GM12878 (cell line): ENCODE measurements around the gene ARHGAP27. TPM values are rescaled to one million over a fixed set of nuclear protein-coding genes. Genes with fewer than 3 reads are reported as not detected.
"Not testable (repeated sequence)": the region's sequence is repeated elsewhere in the genome, so short reads cannot be mapped to it uniquely, and the experiment has no call there.

ENCODE experiments used
- ATAC-seq: fragments of 200-7000 bp; cut with Tn5 transposase; 3 replicates; pipeline ENCODE4 v1.9.1; 2020; ENCODE audit warnings: mild to moderate bottlenecking, moderate library complexity
- Bru-seq: library from RNA; stranded (reverse); fragments of 400-500 nt; gene quantifications from one replicate; lab custom pipeline; 2021; lab: Mats Ljungman, UMichigan
- BruChase-seq, 2 experiments: library from RNA; stranded (reverse); fragments of 400-500 nt; gene quantifications; one replicate each; lab custom pipeline; 2021; lab: Mats Ljungman, UMichigan
- BruUV-seq: library from RNA; stranded (reverse); fragments of 400-500 nt; replicated peaks from 2 replicates; lab custom pipeline; 2021; lab: Mats Ljungman, UMichigan
- CTCF ChIA-PET: fragments of 300-600 bp; sonication (Branson Sonifier 250); formaldehyde crosslinking; extraction: SDS; loops from one replicate; lab custom pipeline; 2021; ENCODE audit warnings: inconsistent platforms; lab: Yijun Ruan, JAX
- POLR2A ChIA-PET: fragments of 350-600 bp; formaldehyde crosslinking; extraction: SDS; loops from one replicate; lab custom pipeline; 2021; ENCODE audit warnings: inconsistent platforms; lab: Charles Lee
- RAD21 ChIA-PET: fragments of 300-600 bp; sonication (Branson Sonifier 250); formaldehyde crosslinking; loops from one replicate; lab custom pipeline; 2023; ENCODE audit warnings: antibody characterized with exemption; ENCODE audit not compliant: unreplicated experiment; lab: Charles Lee
- SMC1A ChIA-PET: fragments of 300-600 bp; sonication (Branson Sonifier 250); formaldehyde crosslinking; loops from one replicate; lab custom pipeline; 2023; ENCODE audit not compliant: unreplicated experiment, uncharacterized antibody; lab: Charles Lee
- DNase-seq: peaks from one replicate; pipeline ENCODE4 v3.0.0-alpha.2; 2011; ENCODE audit warnings: low read depth, low spot score
- FAIRE-seq: peaks from 3 replicates; lab custom pipeline; 2011; peaks lifted over from hg19 to GRCh38; lab: Jason Lieb, UNC
- H2AFZ ChIP-seq: 2 replicates; pipeline ENCODE4 v1.6.0; 2011; ENCODE audit warnings: low read depth, low read length, control low read depth; ENCODE audit not compliant: control insufficient read depth
- H3K27ac ChIP-seq: 2 replicates; pipeline ENCODE4 v1.5.1; 2011; ENCODE audit warnings: control low read depth; ENCODE audit not compliant: control insufficient read depth, insufficient read depth
- H3K27me3 ChIP-seq, 2 experiments: replicated peaks in 1 of 2; 2 replicates each; pipeline versions ENCODE4 v1.6.0 to v1.6.1; 2011; ENCODE audit warnings: low read length in 1 of 2; ENCODE audit not compliant: control insufficient read depth in 2 of 2, insufficient read depth in 2 of 2
- H3K36me3 ChIP-seq, 2 experiments: 2 replicates each; pipeline ENCODE4 v1.5.1; 2011; ENCODE audit warnings: low read length in 1 of 2; ENCODE audit not compliant: control insufficient read depth in 2 of 2, insufficient read depth in 2 of 2
- H3K4me1 ChIP-seq: 2 replicates; pipeline ENCODE4 v1.6.1; 2011; ENCODE audit warnings: mild to moderate bottlenecking, low read length, moderate library complexity, mixed read lengths; ENCODE audit not compliant: control insufficient read depth, insufficient read depth
- H3K4me2 ChIP-seq: 2 replicates; pipeline ENCODE4 v1.6.0; 2011; ENCODE audit warnings: control low read depth; ENCODE audit not compliant: control insufficient read depth, insufficient read depth
- H3K4me3 ChIP-seq: fragments of 200-600 bp; sonication (generic); 2 replicates; pipeline ENCODE4 v1.5.1; 2016
- H3K79me2 ChIP-seq: 2 replicates; pipeline ENCODE4 v1.6.0; 2011; ENCODE audit warnings: low read length; ENCODE audit not compliant: control insufficient read depth, insufficient read depth
- H3K9ac ChIP-seq: 2 replicates; pipeline ENCODE4 v1.8.0; 2011; ENCODE audit warnings: low read length, control low read depth, mixed read lengths; ENCODE audit not compliant: control insufficient read depth, insufficient read depth
- H3K9me3 ChIP-seq: replicated peaks from 3 replicates; pipeline ENCODE4 v1.5.1; 2011; ENCODE audit warnings: mild to moderate bottlenecking, low read length; ENCODE audit not compliant: control insufficient read depth, insufficient read depth
- H4K20me1 ChIP-seq: 2 replicates; pipeline ENCODE4 v1.6.0; 2011; ENCODE audit not compliant: control insufficient read depth, insufficient read depth
- RUNX3 ChIP-seq: IDR thresholded peaks from 2 replicates; pipeline ENCODE4 v1.6.1; 2012; ENCODE audit warnings: low read length, inconsistent platforms
- ZNF687 ChIP-seq: fragments of 450-650 bp; IDR thresholded peaks from 2 replicates; pipeline ENCODE4 v1.6.1; 2017; ENCODE audit warnings: mild to moderate bottlenecking, moderate library complexity
- WGBS: methylation state at CpG from one replicate; pipeline ENCODE4 v1.1.6; 2016; ENCODE audit warnings: low lambda C conversion rate; ENCODE audit not compliant: insufficient replicate concordance, insufficient coverage; ENCODE audit errors: missing lambda C conversion rate; 5-methylcytosine and 5-hydroxymethylcytosine counted together
- in situ Hi-C: fragments of 300-500 bp; cut with MboI; formaldehyde crosslinking; loops from 9 replicates; pipeline ENCODE4 v1.14.3; 2018; ENCODE audit warnings: mixed read lengths
- intact Hi-C: fragments of 100-400 bp; cut with micrococcal nuclease; formaldehyde crosslinking; loops from one replicate; pipeline ENCODE4 v1.14.2; 2022; ENCODE audit not compliant: unreplicated experiment
- long read RNA-seq, 2 experiments: library from polyadenylated mRNA; unstranded; transcript quantifications; one replicate each; pipeline ENCODE4 v2.0.0, GENCODE V29; 2019 to 2020
- polyA minus RNA-seq, 3 experiments: library from RNA; depleted of rRNA, polyadenylated mRNA; stranded (reverse); fragments of >200 nt; gene quantifications; 2 replicates each; pipeline ENCODE4 v1.2.3, GENCODE V29; 2011
- polyA plus RNA-seq, 11 experiments: library from polyadenylated mRNA; depleted of rRNA in 4 of 11; unstranded in 6 of 11; stranded (reverse) in 5 of 11; fragments of >200 nt; fragmentation: Nextera tagmentation in 4 of 11; fragmentation: Illumina TruSeq in 1 of 11; extraction: Ambion mirVana in 4 of 11; extraction: Trizol in 1 of 11; gene quantifications; 1 replicate in 1 of 11; 2 replicates in 10 of 11; pipeline versions ENCODE4 v1.2.1 to v1.2.3, GENCODE V29; 2011 to 2016; ENCODE audit warnings: inconsistent platforms in 2 of 11, missing spikeins in 2 of 11, low read depth in 1 of 11
- total RNA-seq, 4 experiments: library from RNA; depleted of rRNA in 3 of 4; stranded (reverse); fragments of >200 nt in 3 of 4; fragmentation: Illumina TruSeq in 1 of 4; extraction: Trizol in 1 of 4; gene quantifications; 2 replicates each; pipeline versions ENCODE4 v1.2.1 to v1.2.3, GENCODE V29; 2013 to 2021

ARHGAP27 gene
- 67.6 and 70.0 TPM in 2 replicates for total RNA-seq (2013; cell fraction: nucleolus; rRNA removed)
- total RNA-seq (2014; rRNA removed) (28.7 and 30.3 TPM in 2 replicates), total RNA-seq (2014; rRNA removed; fragmentation: Illumina TruSeq; extraction: Trizol) (14.1 and 14.6 TPM in 2 replicates), total RNA-seq (2021) (33.1 and 45.7 TPM in 2 replicates), polyA plus RNA-seq (2011; rRNA removed) (9.2 and 16.0 TPM in 2 replicates), polyA plus RNA-seq (2014; fragmentation: Illumina TruSeq; extraction: Trizol) (8.3 and 16.1 TPM in 2 replicates), polyA plus RNA-seq (2014; fragmentation: Nextera tagmentation; extraction: Ambion mirVana) (1 to 10 TPM in 1 of 2 experiments, under 1 TPM in 1; 0.64 to 1.1 TPM), polyA plus RNA-seq (2014; rRNA removed) (41.3 and 43.8 TPM in 2 replicates), polyA plus RNA-seq (2016; fragmentation: Nextera tagmentation; extraction: Ambion mirVana) (10 to 100 TPM; 19.2 to 19.3 TPM), polyA minus RNA-seq (2011; rRNA and poly(A)+ RNA removed) (14.5 and 30.4 TPM in 2 replicates), Bru-seq, nascent RNA (percentile 58 among the genes with signal in this experiment), BruChase-seq, experiment 1, labeled RNA remaining after a 6-hour chase (percentile 62 among the genes with signal in this experiment), BruChase-seq, experiment 2, labeled RNA remaining after a 2-hour chase (percentile 61 among the genes with signal in this experiment)
- polyA plus RNA-seq (2011; ENCODE audit: low read depth): 10.4 TPM
- 12.8 and 21.8 TPM in 2 replicates for polyA plus RNA-seq (2011; cell fraction: cytosol; rRNA removed)
- polyA plus RNA-seq (2011; cell fraction: nucleus; rRNA removed): 221 and 238 TPM in 2 replicates
- 16.7 and 22.4 TPM in 2 replicates for polyA plus RNA-seq (2012)
- 8.4 and 9.3 TPM in 2 replicates for polyA minus RNA-seq (2011; cell fraction: cytosol; rRNA and poly(A)+ RNA removed)
- polyA minus RNA-seq (2011; cell fraction: nucleus; rRNA and poly(A)+ RNA removed): 37.4 and 76.3 TPM in 2 replicates
- long read RNA-seq, experiment 1, partial matches to known transcripts: 1 of 12 reads
- long read RNA-seq, experiment 1, other reads (novel, unspliced or antisense): 8 of 12 reads
- long read RNA-seq, experiment 2, partial matches to known transcripts: 0 of 8 reads
- long read RNA-seq, experiment 2, other reads (novel, unspliced or antisense): 7 of 8 reads

GRCh38 chr17:45432405-45433158, at the start of gene ARHGAP27:
TSS of gene ARHGAP27 (minus strand) at chr17:45432870. CDS start at chr17:45430279, 2,591 bp downstream.
- Histone ChIP-seq H3K4me1 (peaks cover 24% of the 10 kb centered on the region), H3K36me3 (no peaks in the 10 kb centered on the region), H4K20me1 (no peaks in the 10 kb centered on the region), H3K4me3 (peak within 1 kb of the TSS; percentile 86), H2AFZ (peak within 1 kb of the TSS; percentile 76), H3K79me2 (peaks cover 3% of the 10 kb centered on the region; the same call in 1 of the 2 replicates), H3K27me3 (no peaks in the 10 kb centered on the region), H3K4me2 (peak within 1 kb of the TSS; percentile 96), H3K9me3 (no peaks in the 10 kb centered on the region), H3K9ac (peak within 1 kb of the TSS; percentile 56; the same call in 1 of the 2 replicates), H3K27ac (no peak within 1 kb of the TSS)
- 4% methylated on average over 46 of the region's 66 CpGs for WGBS
- no peak for TF ChIP-seq ZNF687
- peak; percentile 24; the same call in 1 of the 2 replicates for TF ChIP-seq RUNX3
- DNase-seq (no peak), ATAC-seq (no peak), FAIRE-seq (no peak)
- ChIA-PET CTCF (interaction anchor here (0.6 kb wide), 1 partner anchor 161 kb away, joined by 3 read pairs; no protein-coding TSS in a partner anchor), SMC1A (no interaction called here), POLR2A (no interaction called here), RAD21 (no interaction called here)
- intact Hi-C loops (loop anchor here (10.0 kb wide), 1 partner anchor 62 kb away; the partner anchor contains the start of gene PLEKHM1), in situ Hi-C loops (no loop called here)
- BruUV-seq: no TSS peak

- H3K27ac ChIP-seq, DNase-seq, H3K4me2 ChIP-seq, BruUV-seq, FAIRE-seq, H4K20me1 ChIP-seq, SMC1A ChIA-PET, ATAC-seq, H3K4me1 ChIP-seq, H3K9me3 ChIP-seq, RAD21 ChIA-PET, H3K79me2 ChIP-seq, H3K27me3 ChIP-seq, H2AFZ ChIP-seq, intact Hi-C loops, CTCF ChIA-PET, H3K36me3 ChIP-seq, in situ Hi-C loops, POLR2A ChIA-PET, H3K4me3 ChIP-seq, H3K9ac ChIP-seq: not testable (repeated sequence)
- WGBS: no CpG with 5 or more reads among the region's 4 CpGs
These were observed 49.6 kb upstream of the ARHGAP27 start for GRCh38 chr17:45482317-45482716.
